Smooth muscle cell of bladder (primary cell): Measurements from ENCODE around the gene ATP13A4. TPM values are rescaled to one million over a fixed set of nuclear protein-coding genes. Genes with fewer than 3 reads are reported as not detected.

ENCODE experiments used
- total RNA-seq: library from RNA; depleted of rRNA; stranded (reverse); fragments of >200 nt; gene quantifications from 2 replicates; pipeline ENCODE4 v1.2.3, GENCODE V29; 2014

The ATP13A4 gene
- 0.18 and 0.28 TPM in 2 replicates for total RNA-seq

DNA sequence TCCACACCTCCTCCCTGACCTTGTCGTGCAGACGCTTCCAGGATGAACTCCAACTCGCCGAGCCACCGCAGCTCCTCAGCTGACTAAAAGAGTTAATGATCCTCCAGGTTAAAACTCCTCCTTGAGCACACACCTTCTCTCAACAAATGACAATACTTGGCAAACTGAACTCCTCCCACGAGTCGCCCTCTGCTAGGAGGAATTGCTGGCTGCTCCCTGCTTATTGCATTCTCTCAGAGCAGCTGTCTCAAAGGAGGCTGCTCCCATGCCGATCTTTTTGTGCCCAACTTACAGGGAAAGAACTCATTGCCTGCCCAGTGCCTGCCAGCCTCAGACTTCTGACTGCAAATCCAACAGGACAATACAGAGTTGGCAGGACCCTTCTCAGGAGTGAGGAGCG lies at the start of gene ATP13A4:
TSS of gene ATP13A4 (minus strand) at position 85 of the 400 bp plus-strand sequence. CDS start 96 bp downstream, outside the sequence.

DNA sequence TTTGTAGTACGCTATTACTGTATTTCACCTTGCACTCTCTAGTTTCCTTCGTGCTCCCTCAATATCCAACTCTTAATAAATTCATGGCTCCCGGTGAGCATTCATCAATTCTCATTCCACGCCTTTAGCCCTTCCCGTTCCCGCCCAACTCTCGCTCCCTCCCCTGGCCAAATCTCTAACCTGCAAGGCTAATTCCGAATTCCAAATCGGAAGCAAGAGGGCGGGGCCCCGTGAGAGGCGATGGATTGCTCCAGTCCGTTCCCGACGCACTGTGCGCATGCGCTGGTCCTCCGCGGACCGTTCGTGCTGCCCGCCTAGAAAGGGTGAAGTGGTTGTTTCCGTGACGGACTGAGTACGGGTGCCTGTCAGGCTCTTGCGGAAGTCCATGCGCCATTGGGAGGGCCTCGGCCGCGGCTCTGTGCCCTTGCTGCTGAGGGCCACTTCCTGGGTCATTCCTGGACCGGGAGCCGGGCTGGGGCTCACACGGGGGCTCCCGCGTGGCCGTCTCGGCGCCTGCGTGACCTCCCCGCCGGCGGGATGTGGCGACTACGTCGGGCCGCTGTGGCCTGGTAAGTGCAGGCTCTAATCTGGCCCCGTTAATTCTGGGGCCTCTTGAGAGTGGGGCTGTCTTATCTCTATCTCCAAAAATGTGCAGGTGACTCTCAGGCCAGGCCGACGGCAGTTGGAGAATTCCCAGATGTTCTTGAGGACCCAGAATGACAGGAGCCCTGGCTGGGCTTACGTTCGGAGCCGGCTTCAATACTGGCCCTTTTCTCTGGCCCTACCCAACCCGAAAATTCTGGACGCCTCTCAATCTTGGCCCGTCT lies 38.4 kb upstream of the ATP13A4 start, which contains the start of gene OPA1:
TSS of gene OPA1 (plus strand) at position 368 of the 827 bp plus-strand sequence. CDS start at position 538, 170 bp downstream.

GRCh38 chr3:193378706-193379105 lies 176.0 kb downstream of the ATP13A4 start, which contains the start of gene ATP13A5:
TSS of gene ATP13A5 (minus strand) at chr3:193378753. CDS start at chr3:193378725, 28 bp downstream.

Other genes starting within 250 kb of the ATP13A4 start
- gene ATP13A5, start 176.1 kb downstream of the ATP13A4 start, total RNA-seq = not detected in 2 replicates
- gene OPA1, start 38.3 kb upstream of the ATP13A4 start, total RNA-seq = 68.3 and 72.1 TPM in 2 replicates